Activated CD8-positive, alpha-beta memory T cell treated with anti-CD3 and anti-CD28 coated beads, Interleukin-2, amount 50 U/mL, for 4 hours (primary cell): ENCODE measurements around the gene B4GALNT4.
"Not testable (repeated sequence)": the region's sequence is repeated elsewhere in the genome, so short reads cannot be mapped to it uniquely, and the experiment has no call there.

Experiments used
- DNase-seq: peaks from one replicate; pipeline ENCODE4 v3.0.0-alpha.2; 2020

The B4GALNT4 gene

DNA sequence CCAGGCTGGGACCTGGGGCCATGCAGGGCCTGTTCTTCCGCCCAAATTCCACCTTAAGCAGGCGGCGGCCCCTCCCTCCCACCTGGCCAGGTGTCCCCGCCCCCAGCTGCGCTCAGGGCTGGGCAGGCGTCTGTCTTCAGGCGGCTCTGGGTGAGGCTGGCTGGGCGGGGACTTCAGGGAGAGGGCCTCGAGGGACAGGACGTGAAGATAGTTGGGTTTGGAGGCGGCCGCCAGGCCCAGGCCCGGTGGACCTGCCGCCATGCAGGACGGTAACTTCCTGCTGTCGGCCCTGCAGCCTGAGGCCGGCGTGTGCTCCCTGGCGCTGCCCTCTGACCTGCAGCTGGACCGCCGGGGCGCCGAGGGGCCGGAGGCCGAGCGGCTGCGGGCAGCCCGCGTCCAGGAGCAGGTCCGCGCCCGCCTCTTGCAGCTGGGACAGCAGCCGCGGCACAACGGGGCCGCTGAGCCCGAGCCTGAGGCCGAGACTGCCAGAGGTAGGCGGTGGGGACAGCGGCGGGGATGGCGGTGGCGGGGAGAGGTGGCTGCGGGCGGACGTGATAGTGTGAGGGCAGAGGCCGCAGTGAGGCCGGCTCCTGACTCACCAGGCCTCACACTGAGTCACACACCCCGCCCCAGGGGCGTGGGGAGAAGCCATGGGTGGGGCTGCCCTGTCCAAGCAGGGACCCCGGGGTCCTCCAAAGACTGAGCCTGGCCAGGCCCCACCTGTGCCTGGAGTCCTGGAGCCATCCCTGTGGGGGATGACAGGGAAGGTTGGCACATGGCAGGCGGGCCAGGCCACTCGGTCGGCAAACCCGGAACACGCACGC, 24.9 kb downstream of the B4GALNT4 start, which contains the start of gene PKP3:
Gene PKP3 (plus strand): TSS at position 176 of the 824 bp plus-strand sequence. CDS start 84 bp downstream, at position 260.
- DNase-seq, result no peak

DNA sequence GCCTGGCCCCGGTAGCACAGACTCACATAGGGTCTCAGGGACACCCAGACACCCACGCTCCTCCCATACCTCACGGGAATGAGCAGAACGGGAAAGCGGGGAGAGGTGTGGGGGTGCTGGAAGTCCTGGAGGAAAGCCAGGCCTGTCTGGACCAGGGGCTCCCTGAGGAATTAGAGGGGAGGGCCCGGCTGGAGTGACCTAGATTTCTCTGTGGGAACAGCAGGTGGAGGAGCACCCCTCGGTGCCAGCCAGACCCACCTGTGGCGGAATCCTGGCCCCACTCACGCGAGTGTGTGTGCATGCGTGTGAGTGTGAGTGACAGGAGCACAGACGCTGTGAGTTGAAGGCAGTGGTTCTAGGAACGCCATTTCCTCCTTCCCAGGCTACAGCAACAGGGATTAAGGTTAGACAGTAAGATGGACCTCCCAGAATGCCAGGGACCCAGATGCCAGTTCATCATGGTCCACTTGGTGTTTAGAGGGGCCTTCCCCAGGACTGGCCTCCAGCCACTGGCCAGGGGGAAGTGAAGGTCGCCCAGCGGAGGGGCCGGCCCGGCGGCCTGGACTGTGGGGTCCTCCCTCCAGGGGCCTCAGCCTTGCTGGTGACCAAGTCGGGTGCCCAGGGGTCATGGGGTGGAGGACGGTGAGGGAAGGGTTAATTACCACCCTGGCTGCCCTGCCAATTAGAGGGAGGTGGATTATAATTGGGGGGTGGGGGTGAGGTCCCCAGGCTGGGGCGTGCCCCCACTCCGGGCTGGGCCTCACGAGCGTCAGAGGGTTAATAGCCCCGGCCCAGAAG, 25.8 kb downstream of the B4GALNT4 start:
- no peak for DNase-seq

DNA sequence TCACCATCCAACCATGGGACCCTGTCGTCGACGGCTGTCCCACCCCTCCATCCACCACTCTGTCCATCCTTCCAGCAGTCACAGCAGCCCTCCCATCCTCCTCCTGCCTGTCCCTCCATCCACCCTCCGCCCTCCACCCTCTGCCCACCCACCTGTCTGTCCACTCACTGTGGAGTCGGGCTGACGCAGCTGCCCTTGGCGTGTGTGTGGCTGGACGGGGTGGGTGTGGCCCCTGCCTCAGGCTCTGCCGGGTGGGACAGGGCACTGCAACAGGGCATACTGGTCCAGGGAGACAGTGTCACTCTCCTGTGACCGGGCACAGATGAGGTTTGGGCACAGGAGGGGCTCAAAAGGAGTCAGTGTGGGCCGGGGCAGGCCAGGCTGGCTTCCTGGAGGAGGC, 26.6 kb downstream of the B4GALNT4 start:
- no peak for DNase-seq

DNA sequence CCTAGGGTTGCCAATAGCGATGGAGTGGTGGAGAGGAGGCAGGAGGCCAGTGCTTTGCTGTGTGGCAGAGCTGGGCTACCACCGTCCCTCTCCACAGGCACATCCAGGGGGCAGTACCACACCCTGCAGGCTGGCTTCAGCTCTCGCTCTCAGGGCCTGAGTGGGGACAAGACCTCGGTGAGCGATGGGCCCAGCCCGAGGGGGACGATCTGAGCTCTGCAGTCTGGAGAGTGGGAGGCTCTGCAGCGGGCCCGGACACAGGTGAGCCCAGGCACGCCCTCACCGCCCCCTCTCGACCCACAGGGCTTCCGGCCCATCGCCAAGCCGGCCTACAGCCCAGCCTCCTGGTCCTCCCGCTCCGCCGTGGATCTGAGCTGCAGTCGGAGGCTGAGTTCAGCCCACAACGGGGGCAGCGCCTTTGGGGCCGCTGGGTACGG, 27.2 kb downstream of the B4GALNT4 start:
- no peak for DNase-seq

DNA sequence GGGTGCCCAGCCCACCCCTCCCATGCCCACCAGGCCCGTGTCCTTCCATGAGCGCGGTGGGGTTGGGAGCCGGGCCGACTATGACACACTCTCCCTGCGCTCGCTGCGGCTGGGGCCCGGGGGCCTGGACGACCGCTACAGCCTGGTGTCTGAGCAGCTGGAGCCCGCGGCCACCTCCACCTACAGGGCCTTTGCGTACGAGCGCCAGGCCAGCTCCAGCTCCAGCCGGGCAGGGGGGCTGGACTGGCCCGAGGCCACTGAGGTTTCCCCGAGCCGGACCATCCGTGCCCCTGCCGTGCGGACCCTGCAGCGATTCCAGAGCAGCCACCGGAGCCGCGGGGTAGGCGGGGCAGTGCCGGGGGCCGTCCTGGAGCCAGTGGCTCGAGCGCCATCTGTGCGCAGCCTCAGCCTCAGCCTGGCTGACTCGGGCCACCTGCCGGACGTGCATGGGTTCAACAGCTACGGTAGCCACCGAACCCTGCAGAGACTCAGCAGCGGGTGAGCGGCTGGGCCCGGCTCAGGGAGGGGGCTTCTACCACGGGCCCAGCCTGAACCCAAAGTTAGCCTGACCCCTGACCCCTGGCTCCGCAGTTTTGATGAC, 27.7 kb downstream of the B4GALNT4 start:
- peak; percentile 50 for DNase-seq

DNA sequence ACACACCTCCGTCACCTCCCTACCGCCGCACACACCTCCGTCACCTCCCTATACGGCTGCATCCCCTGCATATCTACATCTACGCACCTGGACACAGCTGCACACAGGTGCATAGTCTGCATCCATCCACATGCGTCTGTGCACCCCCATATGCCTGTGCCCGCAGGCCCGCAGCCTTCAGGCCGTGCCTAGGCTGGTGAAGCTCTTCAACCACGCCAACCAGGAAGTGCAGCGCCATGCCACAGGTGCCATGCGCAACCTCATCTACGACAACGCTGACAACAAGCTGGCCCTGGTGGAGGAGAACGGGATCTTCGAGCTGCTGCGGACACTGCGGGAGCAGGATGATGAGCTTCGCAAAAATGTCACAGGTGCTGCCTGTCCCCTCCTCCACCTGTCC, 29.5 kb downstream of the B4GALNT4 start:
- no peak for DNase-seq

DNA sequence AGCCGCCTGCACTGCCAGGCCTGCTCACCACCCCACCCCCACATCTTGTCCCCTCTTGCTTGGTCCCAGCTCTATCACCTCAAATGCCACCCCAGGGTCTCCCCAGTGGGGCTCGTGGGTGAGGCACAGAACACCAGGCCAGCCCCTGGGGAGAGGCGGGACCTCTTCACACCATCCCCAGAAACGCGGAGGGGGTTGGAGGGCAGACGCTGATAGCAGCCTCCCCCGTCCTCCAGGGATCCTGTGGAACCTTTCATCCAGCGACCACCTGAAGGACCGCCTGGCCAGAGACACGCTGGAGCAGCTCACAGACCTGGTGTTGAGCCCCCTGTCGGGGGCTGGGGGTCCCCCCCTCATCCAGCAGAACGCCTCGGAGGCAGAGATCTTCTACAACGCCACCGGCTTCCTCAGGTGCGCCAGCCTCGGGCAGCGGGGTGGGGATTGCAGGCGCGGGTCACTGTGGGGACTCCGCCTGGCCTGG, 30.5 kb downstream of the B4GALNT4 start:
- no peak for DNase-seq

DNA sequence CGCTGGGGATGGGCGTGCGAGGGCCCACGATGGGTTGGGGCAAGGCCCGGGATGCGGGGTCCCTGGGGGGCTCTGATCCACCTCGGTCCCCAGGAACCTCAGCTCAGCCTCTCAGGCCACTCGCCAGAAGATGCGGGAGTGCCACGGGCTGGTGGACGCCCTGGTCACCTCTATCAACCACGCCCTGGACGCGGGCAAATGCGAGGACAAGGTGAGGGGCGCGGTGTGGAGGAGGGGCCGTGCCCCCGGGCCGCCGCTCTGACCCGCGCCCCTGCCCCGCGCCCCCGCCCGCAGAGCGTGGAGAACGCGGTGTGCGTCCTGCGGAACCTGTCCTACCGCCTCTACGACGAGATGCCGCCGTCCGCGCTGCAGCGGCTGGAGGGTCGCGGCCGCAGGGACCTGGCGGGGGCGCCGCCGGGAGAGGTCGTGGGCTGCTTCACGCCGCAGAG, 31.0 kb downstream of the B4GALNT4 start:
- no peak for DNase-seq

DNA sequence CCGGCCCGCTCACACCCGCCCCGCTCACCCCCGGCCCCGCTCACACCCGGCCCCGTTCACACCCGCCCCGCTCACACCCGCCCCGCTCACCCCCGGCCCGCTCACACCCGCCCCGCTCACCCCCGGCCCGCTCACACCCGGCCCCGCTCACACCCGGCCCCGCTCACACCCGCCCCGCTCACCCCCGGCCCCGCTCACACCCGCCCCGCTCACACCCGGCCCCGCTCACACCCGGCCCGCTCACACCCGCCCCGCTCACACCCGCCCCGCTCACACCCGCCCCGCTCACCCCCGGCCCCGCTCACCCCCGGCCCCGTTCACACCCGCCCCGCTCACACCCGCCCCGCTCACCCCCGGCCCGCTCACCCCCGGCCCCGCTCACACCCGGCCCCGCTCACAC, 31.9 kb downstream of the B4GALNT4 start:
- not testable (repeated sequence) for DNase-seq

DNA sequence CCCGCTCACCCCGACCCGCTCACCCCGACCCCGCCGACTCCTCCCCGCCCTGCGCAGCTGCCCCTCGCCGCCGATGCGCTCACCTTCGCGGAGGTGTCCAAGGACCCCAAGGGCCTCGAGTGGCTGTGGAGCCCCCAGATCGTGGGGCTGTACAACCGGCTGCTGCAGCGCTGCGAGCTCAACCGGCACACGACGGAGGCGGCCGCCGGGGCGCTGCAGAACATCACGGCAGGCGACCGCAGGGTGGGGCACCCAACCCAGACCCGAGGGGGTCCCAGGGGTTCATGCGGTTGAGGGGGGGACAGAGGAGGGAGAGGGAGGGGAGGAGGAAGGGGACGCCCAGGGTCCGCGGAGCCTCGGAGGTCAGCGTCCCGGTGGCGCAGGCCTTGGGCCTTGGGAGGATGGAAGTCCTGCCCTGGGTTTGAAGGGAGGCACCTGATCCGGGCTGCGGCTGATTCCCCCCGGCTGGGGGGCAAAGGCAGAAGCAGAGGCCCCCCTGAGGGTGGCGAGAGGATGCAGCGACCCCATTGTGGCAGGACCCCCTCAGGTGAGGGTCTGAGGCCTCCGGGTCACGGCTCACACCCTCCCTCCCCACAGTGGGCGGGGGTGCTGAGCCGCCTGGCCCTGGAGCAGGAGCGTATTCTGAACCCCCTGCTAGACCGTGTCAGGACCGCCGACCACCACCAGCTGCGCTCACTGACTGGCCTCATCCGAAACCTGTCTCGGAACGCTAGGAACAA, 33.9 kb downstream of the B4GALNT4 start:
- no peak for DNase-seq

DNA sequence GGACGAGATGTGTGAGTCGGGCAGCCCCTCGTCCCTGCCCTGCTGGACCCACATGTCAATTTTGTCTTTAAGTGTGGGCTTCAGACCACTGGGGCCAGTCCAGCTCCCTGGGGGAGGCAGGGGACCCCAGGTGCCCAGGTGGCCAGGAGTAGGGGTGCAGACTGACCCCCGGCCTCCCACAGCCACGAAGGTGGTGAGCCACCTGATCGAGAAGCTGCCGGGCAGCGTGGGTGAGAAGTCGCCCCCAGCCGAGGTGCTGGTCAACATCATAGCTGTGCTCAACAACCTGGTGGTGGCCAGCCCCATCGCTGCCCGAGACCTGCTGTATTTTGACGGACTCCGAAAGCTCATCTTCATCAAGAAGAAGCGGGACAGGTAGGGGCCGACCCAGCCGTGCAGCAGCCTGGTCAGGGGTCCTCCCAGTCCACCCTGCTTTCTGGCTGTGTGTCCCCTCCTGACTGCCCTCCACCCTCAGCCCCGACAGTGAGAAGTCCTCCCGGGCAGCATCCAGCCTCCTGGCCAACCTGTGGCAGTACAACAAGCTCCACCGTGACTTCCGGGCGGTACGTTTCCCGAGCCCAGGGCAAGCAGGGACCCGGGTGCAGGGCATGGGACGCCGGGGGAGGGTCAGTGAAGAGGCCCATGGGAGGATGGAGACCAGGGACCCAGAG, 34.6 kb downstream of the B4GALNT4 start:
- no peak for DNase-seq

DNA sequence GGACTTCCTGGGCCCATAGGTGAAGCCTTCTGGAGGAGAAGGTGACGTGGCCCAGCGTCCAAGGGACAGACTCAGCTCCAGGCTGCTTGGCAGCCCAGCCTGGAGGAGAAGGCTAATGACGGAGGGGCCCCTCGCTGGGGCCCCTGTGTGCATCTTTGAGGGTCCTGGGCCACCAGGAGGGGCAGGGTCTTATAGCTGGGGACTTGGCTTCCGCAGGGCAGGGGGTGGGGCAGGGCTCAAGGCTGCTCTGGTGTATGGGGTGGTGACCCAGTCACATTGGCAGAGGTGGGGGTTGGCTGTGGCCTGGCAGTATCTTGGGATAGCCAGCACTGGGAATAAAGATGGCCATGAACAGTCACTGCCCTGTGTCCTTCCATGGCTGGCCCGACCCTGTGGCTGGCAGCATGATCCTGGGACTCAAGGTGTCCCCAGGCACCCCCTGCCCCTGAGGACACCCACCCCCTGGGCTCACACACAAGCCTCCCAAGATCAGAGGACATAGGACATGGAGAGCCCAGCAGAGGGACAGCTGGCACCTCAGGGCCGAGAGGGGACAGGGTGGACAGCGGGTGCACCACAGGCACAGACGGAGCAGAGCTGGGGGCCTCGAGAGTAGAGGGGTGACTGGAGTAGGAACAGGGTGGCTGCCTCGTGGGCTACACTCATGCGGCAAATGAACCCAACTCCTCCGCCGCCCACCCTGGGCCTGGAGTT, 35.4 kb downstream of the B4GALNT4 start:
- DNase-seq, result no peak

DNA sequence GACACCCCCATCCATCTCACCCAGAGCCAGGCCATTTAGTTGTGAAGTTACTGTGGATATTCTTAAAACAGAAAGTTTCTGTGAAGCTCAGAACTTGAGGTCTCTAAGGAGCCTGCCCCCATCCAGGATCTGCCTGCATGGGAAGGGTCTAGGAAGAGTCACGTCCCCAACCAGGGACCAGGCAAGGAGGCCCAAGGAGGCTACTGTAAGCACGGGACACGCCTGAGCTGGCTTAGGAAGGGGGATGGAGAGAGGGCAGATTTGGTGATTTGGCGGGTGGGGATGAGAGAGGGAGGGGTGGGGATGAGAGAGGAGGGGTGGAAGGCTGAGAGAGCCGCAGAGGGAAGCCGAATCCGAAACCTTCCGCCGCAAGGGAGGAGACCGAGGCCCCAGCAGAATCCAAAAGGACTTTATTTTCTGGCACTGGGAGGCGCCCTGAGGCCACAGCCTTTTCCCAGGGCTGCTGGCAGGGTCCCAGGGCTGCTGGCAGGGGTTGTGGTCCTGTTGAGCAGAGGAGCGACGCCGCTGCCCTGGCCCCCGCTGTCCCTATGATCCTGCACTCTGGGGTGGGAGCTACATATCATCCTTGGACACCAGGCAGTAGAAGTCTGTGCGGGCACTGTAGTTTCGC, 36.1 kb downstream of the B4GALNT4 start:
- no peak for DNase-seq

DNA sequence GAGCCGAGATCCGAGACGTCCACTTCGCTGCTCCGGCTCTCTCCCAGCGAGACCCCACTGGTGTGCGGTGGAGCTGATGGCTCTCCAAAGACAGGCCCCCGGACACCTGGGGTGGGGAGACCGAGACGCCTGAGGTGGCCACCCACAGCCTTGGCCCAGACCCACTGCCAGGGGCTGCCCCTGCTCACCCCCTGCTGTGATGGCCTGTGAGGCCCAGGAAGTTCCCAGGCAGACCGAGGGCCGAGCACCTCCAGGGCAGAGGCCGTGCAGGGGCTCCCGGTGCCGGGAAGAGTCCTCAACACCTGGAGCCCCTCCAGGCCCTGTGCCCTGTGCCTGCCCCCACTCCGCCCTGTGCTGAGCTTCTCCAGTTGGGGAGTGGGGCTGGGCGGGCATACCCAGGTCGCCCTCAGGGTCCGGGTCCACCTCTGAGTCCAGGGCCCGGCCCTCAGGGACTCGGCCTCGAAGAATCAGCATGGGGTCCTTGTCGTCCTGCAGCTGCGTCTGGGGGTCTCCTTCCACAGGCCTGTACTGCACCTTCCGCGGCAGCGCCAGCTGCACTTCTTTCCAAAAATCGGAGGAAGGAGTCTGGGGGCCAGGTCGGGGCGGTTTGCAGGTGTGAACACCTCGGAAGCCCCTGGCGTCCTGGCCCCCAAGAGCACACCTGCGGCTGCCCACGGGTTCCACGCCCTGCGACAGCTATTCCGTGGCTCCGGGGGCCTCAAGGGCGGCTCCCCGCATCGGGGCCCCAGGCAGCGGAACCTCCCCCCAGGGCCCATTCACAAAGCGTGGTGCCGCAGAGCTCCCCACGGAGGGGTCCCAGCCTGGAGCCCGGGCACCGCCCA, 36.9 kb downstream of the B4GALNT4 start:
- no peak for DNase-seq

DNA sequence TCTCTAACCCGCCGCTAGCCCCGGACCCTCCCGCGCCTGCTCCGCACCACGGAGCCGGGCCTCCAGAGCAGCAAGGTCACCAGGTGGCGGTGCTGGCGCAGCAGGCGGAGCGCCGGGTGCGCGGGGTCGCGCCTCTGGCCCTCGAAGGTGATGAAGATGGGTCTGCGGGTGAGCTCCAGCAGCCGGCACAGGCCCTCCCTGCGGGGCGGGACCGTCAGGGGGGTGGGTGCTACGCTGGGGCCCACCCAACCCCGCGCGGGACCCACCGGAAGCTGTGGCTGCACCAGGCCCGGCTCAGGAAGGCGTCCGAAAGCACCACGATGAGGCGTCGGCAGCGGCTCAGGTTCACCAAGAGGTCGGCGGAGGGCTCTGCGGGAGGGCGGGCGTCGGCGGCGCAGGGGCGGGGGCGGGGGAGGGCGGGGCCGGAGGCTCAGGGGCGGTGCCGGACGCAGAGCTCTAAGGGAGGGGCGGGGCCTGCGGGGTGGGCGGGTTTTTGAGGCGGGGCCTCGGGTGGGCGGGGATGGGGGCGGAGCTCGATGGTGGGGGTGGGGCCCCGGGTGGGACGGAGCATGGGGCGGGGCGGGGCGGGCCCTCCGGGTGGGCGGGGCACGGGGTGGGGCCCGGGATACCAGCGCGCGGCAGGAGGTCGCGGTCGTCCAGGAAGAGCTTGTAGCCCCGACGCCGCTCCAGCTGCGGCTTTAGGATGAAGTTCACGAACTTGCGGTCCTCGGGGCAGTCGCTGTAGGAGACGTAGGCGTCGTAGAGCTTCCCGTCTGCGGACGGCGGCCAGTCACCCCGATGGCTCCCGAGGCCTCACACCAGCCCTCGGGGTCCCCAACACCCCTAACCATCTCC, 37.7 kb downstream of the B4GALNT4 start:
- DNase-seq, result peak; percentile 86

DNA sequence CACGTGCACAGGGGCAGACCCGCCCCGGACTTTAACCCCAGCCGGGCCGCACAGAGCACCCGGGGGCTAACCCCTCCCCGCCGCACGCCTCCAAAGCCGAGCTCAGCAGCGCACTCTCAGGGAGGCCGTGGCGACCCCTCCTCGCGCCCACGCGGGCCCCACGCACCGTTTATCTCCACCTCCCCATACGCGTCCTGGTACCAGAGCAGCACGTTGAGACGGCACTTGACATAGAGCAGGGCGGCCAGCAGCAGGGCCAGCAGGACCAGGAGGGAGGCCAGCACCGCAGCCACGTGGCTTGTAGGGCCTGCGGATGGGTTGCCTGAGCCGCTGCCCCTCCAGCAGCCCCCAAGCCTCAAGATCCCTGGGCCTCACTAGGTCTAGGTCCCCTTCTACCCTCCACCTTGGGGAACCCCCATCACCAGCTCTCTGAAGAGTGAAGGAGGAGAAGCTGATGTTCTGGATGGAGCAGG, 38.4 kb downstream of the B4GALNT4 start:
- no peak for DNase-seq

DNA sequence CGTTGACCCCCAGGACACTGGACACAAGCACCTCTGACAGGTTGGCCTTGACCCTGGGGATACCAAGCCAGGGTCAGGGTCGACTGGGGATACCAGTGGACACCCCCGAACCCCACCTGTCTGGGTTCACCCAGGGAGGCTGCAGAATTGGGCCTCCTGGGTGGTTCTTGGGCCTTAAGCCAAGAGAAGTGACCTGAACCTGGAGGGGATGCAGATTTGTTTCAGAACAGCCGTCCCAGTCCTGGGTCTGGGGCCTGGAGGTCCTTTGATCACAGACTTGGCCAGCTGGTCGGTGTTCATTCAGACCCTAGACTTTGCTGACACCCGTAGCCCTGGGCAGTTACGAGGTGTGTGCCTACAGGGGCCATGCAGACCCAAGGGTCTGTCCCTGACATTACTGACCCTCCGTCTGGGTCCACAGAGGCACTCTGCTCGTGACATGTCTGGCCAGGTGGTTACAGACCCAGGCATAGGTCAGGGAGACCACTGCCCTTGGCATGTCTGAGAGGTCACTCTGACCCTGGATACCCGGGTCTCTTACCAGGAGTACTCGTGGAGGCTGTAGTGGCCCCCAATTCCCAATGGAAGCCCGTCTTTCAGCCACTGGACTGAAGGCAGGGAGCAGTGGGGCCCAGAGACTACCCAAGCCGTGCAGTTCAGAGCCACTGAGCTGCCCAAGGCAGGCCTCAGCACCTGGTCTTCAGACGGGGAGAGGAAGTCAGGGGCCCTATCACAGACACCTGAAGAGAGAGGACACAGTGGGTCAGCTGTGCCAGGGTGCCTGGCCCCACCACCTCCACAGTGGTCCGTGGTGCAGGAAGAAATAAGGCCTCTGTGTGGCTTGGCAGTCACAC, 39.1 kb downstream of the B4GALNT4 start:
- DNase-seq, result no peak
